Stimulated activated CD8-positive, alpha-beta memory T cell treated with anti-CD3 and anti-CD28 coated beads, Interleukin-7, amount 100 ng/mL, for 1 hour (primary cell): ENCODE measurements around the gene SOBP.

Source experiments
- DNase-seq, 2 donors: peaks; one replicate each; pipeline ENCODE4 v3.0.0-alpha.2; 2020; ENCODE audit warnings: low read depth in 2 of 2

Gene SOBP

GRCh38 chr6:107585815-107586435 is 96.0 kb downstream of the SOBP start:
- DNase-seq, result no peak

GRCh38 chr6:107587451-107587850 is 97.5 kb downstream of the SOBP start:
- DNase-seq, result no peak

DNA sequence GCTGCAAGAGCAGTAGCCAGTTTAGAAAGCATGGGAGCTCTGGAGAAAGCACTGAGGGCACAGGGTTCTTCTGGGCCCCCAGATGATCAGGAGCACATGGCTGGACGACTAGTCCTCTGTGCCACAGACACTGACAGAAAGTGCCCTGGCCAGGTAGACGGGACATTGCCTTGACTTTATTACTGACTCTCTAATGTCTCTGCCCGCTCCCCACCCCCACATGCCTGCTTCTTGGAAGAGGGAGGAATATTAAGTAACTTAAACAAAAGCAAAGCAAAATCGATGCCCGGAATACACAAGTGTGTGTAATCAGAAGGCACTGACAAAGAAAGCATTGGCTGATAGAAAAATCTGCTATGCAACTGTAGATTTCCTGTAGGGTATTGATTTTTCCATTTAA is 99.3 kb downstream of the SOBP start:
- DNase-seq, result no peak

GRCh38 chr6:107589934-107590333 is 100.0 kb downstream of the SOBP start:
- DNase-seq, result no peak

DNA sequence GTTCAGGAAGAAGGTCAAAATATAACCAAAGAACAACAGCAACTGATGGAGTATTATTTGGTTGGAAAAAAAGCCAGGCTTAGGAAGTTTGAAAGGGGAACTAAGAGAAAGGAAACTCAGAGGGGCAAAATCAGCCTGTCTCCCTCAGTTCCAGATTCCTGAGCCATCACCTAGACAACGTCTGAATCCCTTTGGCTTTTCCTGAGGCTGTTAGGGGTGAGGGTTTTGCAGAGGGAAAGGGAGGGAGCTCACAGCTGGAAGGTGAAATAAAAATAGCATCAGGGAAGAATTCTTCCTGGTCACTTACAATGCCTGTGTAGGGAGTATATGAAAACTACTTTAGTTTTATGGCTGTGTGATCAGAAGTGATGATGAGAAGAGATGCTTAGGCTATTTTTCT is 100.5 kb downstream of the SOBP start:
- DNase-seq, result no peak

DNA sequence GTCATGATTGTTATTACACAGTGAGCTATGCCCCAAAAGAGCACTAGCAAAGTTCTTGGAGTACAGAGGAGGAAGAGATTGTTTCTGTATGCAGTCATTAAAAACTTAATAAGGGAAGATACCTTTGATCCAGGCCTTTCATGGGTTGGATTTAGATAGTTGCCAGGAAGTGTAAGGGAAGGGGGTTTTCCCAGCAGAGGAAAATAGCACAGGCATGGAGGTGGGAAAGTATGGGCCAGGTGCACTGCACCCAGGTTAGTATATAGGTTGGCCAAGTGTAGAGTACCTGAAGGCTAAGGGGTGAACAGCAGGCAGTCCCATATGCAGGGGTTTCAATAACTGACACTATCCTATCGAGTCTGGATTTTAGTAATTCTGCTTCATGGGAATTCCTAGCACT is 101.4 kb downstream of the SOBP start:
- no peak for DNase-seq

DNA sequence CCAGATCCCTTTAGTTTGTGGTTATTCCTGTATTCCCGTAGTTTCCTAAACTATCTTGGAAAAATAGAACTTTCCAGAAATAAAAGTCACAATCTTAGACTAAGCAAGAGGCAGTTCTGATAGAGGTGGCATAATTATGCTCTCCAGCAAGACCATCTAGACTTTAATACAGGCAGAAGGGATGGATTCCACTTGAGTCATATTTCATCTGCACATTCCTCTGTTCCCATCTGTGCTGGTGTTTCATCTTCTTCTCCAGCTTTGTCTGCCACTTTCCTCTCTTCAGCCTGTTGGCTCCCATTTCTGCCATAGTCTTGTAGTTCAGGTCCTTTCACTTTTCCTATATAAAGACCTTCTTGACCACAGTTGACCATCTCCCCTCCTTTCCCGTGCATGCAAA is 102.9 kb downstream of the SOBP start:
- DNase-seq, result no peak

- no peak for DNase-seq
These were observed 104.8 kb downstream of the SOBP start for GRCh38 chr6:107594736-107595135.

DNA sequence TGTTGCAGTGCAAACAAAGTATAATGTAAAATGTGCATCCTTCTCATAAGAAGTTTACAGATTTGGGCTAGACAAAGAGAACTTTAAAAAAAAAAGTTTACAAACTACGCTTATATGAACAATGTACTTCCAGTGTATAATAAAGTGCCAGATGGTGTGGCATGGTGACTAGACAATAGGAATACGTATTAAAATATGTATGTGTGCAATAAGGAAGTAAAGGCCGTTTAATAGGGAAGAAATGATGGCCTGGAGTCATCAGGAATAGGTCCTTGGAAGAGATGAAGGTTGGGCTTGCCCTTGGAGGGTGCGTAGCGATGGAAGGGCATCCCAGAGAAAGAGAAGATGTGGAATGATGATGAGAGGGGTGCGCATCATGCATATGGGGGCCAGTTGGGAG is 108.2 kb downstream of the SOBP start:
- DNase-seq, result no peak

DNA sequence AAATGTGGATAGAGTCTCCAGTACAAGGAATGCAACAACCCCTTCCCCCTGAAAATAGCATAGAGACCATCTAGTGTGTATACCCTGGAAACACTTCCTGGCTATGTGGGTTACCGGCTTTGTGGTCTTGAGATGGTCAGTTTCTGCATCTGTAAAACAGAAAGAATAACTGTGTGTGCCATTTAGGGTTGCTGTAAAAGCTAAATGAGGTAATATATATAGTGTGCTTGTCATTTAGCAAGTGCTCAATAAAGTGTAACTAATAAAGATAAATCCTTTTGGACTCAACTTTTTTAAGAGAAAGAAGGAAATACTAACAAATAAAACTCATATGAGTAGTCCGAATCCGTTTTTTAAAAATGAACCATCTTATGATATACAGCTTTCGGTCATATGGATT is 109.1 kb downstream of the SOBP start:
- no peak for DNase-seq

- no peak for DNase-seq
These were observed 110.2 kb downstream of the SOBP start for GRCh38 chr6:107600121-107600520.

DNA sequence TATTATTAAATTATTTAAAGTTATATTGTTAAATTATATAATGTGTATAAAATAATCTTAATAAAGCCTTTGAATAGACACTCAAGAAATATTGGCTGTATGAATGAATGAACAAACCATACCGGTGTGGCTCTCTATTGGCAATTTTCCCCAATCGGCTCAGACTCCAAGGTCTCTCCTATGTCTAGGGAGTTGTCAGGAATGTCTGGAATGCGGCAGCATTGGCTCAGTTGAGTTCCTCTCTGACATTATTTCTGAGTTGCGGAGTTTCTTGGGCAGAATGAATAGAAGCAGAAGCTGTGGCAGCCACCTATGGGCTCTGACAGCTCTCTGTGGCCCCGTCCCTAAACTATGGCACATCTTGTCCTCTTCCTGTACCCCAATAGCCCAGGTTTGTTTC is 111.0 kb downstream of the SOBP start:
- no peak for DNase-seq

GRCh38 chr6:107601406-107601805 is 111.5 kb downstream of the SOBP start:
- no peak for DNase-seq

GRCh38 chr6:107602321-107603005 is 112.5 kb downstream of the SOBP start:
- DNase-seq, result no peak

GRCh38 chr6:107603006-107603370 is 113.1 kb downstream of the SOBP start:
- DNase-seq, result no peak

- DNase-seq, result no peak
These were observed 114.6 kb downstream of the SOBP start for GRCh38 chr6:107604549-107604948.

DNA sequence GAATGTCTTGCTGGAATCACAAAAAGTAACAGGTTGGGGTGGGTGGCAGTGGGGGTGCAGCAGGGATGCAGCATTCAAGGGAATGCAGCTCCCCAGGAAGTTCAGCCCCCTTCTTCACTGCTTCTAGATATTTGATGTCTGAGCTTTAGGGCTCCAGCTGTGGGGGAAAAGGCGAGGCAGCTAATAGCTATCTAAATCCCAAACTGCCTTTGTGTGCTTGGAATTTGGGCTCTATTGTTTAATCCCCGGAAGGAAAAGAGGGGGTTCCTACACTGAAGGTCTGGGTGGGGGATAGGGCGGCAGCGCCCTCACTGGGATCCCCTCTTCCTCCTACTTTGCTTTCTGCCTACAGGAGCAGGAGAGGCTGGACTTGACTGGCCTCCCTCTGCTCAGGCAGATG is 116.5 kb downstream of the SOBP start:
- DNase-seq, result no peak

GRCh38 chr6:107607116-107607515 is 117.2 kb downstream of the SOBP start:
- DNase-seq, result no peak

GRCh38 chr6:107611094-107611810 is 121.3 kb downstream of the SOBP start:
- no peak for DNase-seq

- DNase-seq, result no peak
These were observed 123.0 kb downstream of the SOBP start for GRCh38 chr6:107612762-107613415.

DNA sequence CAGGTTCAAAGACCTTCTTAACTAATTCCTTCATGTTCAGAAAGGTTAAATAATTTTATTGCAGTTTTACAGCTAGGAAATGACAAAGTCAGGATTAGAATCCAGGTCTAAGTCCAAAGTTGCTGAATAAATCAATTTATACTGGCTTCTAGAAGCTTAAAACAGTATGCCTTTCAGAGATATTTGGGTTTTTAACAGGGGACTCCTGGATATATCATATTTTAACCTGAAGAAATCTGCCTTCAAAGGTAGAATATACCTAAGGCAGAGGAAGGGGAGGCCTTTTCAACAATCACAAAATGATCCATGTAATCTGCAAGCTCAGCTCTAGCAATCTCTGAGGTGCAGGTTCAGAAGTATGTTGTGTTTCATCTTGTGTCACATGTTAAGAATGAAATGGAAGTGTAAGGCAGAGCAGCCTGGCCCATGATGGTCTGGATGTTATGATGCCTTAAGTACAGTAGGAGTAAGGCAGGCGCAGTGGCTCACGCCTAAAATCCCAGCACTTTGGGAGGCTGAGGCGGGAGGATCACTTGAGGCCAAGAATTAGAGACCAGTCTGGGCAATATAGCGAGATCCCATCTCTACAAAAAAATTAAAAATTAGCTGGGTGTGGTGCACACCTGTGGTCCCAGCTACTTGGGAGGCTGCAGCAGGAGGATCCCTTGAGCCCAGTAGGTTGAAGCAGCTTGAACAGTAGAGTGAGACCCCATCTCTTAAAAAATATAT is 123.9 kb downstream of the SOBP start:
- no peak for DNase-seq

DNA sequence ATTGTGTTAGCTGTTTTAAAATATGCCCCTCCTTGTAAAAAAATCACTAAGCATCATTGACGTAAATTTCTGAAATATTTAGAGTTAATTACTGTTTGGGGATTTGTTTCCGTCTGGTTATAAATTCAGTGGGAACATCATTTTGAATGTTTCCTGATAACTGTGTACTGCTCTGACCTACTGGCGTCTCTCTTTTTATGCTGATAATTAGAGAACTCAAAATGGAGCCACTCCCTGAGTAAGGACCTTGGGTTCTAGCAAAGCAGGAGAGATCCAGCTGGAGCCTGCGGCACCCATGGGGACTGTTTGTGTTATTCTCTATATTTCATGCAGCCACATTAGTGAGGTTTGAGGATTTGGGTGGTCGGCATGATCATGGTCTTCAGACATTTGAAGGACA is 124.9 kb downstream of the SOBP start:
- no peak for DNase-seq
